NCI-H2196 (cell line): ENCODE measurements around the gene ATOH8.

ENCODE experiments used
- DNase-seq: peaks from one replicate; lab custom pipeline; 2025; ENCODE audit not compliant: unreplicated experiment; lab: John Stamatoyannopoulos, UW

ATOH8 gene

DNA sequence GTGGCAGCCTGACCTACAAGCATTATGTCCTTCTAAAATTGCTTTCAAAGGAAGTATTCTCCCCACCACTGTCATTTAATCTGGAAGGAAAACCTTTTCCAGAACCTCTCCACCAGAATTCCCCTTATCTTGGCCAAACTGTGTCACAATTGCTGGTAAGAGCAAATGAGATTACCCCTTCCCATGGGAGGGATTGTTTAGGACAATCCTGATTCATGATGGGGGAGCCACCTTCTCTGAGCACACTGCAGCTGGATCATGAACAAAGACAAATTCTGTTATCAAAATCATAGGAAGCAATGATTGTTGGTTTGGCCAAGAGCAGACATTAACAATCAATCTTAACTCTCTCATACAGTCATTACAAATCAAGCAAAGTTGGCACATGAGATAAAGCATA lies 18.1 kb upstream of the ATOH8 start:
- no peak for DNase-seq

GRCh38 chr2:85736456-85737355 lies 17.1 kb upstream of the ATOH8 start:
- no peak for DNase-seq

GRCh38 chr2:85737481-85737880 lies 16.3 kb upstream of the ATOH8 start:
- DNase-seq: no peak

- DNase-seq: no peak
Measured at GRCh38 chr2:85737961-85738360, 15.8 kb upstream of the ATOH8 start.

DNA sequence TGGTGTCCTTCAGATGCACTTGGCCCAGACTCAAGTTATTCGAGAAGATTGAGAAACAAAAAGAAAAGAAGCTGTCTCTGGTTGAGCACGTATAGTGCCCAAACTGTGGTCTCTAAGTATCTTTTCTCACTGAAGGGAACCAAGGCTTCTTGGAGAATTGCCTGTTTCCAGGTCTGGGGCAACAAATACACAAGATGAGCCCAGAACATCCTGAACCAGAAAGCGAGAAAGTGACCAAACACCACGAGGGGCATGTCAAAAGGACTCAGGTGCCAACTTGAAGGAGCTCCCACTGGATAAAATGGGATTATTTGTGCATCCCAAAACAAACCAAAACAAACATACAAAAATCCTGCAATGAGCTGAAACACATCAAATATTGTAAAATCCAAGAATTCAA lies 13.6 kb upstream of the ATOH8 start:
- no peak for DNase-seq

- DNase-seq: no peak
Measured at GRCh38 chr2:85741211-85741832, 12.5 kb upstream of the ATOH8 start.

GRCh38 chr2:85741833-85742455 lies 11.8 kb upstream of the ATOH8 start:
- DNase-seq: peak; percentile 50

- no peak for DNase-seq
Measured at GRCh38 chr2:85743304-85743978, 10.3 kb upstream of the ATOH8 start.

DNA sequence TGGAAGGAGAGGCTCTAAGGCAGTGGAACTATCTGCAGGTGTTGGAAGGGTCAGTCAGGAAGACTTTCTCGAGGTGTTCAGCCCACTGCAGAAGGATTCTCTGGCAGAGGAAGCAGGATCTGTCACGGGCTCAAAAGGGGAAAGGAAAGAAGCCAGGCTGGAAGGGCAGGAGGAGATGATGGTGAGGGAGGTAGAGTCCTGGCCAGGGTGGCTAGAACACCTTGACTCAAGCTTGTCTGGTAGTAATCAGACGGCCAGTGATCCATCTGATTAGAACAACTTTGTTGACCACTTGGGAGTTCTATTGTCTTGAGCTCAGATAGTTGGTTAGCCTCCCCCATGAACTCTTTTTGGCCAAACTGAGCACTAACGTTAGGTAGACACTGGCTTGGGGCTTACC lies 9.7 kb upstream of the ATOH8 start:
- no peak for DNase-seq

GRCh38 chr2:85744741-85745601 lies 8.8 kb upstream of the ATOH8 start:
- DNase-seq: no peak

GRCh38 chr2:85745619-85746018 lies 8.2 kb upstream of the ATOH8 start:
- no peak for DNase-seq

DNA sequence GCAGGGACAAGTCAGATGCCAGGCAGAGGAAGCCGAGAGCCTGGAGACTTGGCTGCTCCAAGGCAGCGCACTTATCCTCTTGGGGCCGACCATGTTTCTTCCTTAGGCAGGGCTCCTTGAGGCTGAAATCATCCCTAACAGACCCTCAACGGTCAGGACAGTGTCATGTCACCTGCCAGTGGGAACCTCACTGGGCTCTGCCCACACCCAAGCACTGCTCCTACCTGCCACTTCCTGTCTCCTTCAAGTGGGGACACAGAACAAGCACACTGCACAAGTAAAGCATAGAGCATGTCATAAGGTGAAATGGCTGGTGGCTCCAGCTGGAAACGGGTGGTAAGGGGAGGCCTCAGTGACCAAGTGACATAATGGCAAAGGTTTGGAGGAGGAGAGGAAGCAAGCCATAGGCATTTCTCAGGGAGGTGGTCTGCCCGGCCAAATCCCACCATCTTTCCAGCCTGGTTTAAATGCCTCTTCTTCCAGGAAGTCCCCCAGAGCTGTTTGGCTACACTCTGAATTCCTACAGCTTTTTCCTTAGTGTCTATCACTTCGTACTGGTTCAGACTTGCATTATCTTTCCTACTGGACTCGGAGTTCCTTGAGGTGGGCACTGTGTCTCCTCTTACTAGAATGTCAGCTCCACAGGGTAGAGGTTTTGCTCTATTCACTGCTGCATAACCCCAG lies 7.3 kb upstream of the ATOH8 start:
- no peak for DNase-seq

DNA sequence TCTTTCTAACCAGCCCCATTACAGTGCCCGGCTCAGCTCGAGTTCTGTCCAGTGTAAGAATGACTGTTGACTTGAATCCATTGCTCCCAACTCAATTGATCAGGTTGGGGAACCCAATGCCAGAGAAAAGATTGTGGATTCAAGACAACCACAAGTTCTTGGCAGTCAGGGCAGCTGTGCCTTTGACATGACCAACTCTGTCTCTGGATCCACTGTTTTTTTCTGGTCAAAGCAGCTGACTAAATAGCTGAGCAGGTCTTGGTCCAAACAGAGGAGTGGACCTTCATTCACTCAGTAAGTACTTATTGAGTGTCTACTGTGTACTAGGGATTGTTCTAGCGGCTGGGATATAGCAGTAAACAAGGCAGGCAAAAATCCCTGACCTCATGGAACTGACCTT lies 6.3 kb upstream of the ATOH8 start:
- no peak for DNase-seq

- no peak for DNase-seq
Measured at GRCh38 chr2:85748039-85748734, 5.6 kb upstream of the ATOH8 start.

DNA sequence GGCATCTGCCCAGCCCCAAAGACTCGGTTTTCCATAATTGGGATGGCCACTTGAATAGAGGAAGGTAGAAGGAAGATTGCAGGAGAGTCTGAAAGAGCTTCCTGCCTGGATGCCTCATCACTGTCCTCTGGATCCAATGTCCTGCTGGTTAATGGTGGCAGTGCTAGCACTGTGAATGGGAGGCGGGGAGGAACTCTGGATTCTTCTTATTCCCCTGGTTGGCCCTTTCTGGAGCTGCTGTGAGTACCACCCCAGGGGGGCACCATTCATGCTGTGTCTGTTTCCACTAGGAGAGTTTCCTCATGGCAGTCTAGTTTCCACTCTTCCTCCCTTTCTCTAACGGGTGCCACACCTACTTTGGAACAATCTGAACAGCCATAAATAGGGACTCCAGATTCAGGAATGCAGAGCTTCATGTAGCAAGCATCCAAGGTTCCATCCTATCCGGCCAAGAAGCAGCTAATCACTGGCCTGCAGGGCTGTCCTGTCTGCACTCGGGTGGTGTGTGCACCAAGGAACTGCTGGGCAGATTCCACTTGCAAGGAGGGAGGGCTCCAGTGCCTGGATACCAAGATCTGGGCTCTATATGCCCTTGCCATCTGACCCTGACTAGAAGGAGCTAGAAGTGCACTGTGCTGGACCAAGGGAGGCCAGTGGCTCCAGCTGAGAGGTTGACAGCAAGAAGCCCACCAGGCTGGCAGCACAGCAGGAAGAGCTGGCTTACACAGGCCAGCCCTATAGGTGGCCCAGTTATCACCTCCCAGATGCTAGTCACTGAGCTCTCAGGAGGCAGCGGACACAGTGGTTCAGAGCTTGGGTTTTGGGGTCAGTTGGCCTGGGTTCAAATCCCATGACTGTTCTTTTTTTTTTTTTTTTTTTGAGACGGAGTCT lies 4.6 kb upstream of the ATOH8 start:
- no peak for DNase-seq

DNA sequence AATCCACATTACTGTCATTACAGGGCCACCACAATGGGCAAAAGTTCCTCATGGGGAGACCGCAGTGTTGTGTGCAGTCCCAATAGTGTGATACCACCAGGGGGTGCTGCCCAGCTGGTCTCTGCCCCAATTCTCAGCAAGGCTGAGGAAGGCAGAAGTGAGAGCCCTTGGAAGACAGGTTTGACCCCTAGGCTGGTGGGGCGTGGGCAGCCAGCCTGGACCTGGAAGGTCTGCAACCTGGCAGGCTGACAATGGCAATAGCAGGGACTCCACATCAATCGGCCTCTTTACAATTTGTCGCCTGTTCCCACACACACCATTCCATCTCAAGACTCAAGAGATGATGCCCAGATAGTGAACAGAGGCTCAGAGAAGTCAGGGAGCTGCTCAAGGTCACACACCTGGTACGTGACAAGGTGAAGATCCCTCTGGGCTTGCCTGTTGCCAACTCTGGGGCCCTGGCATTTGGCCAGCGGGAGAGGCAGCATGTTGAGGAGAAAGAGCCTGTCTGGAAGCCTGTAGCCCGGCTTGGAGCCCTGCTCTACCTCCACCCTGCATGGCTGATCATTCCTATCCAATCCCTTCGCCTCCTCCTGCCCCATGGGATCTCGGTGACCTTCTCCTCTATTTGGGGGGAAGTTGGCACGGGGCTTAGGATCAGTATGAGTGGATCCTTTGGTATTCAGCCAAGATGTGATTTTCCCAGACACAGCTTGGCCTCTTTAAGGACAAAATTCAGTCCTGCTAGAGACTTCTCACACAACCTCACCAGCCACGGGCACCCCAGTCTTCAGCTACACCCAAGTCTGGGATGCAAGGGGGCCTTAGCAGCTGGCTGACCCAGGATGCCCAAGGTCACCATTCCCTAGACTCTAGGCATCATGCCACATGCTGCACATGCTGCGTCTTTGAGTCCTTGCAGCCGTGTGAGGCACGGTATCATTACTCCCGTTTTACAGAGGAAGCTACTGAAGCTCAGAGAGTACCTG lies 2.9 kb upstream of the ATOH8 start:
- no peak for DNase-seq

DNA sequence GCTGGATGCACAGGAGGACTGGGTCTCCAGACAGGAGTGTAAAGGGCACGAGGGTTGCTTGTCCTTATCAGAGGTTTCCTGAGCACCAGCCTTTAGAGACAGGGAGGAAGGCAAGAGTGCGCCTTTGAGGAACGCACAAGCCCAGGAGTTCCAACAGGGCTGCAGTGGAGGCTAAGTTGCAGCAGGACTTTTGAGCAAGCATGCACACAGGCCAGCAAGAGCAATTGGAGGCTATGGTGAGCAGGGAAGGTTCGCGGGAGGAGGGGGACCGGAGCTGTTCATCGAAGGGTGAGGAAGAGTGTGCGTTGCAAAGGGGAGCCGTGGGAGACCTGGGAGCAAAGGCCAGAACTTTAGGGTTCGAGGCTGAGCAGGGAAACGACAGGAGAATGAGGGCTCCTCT lies 2.2 kb upstream of the ATOH8 start:
- DNase-seq: no peak
